ENCODE data around the gene CHN1.

CHN1 gene
- 0.46 to 1.4 reads per million in 2 donors for total RNA-seq

GRCh38 chr2:175004980-175005732, at the start of gene CHN1:
Gene CHN1 (minus strand): TSS chr2:175005381. CDS start chr2:175004912, 469 bp downstream.
- peak; percentile 40 for DNase-seq

- DNase-seq: no peak
Observed at GRCh38 chr2:175054340-175054739, 49.2 kb upstream of the CHN1 start.

- DNase-seq: no peak
Observed at GRCh38 chr2:175049661-175050060, 44.5 kb upstream of the CHN1 start.

- DNase-seq: no peak
Observed at GRCh38 chr2:175048275-175048674, 43.1 kb upstream of the CHN1 start.

GRCh38 chr2:175039490-175039889, 34.3 kb upstream of the CHN1 start:
- DNase-seq: no peak

GRCh38 chr2:175039031-175039430, 33.9 kb upstream of the CHN1 start:
- DNase-seq: no peak

GRCh38 chr2:175037941-175038340, 32.8 kb upstream of the CHN1 start:
- no peak for DNase-seq

- DNase-seq: no peak
Observed at GRCh38 chr2:175036582-175037018, 31.4 kb upstream of the CHN1 start.

GRCh38 chr2:175035806-175036205, 30.6 kb upstream of the CHN1 start:
- no peak for DNase-seq

- no peak for DNase-seq
Observed at GRCh38 chr2:175034716-175035115, 29.5 kb upstream of the CHN1 start.

GRCh38 chr2:175030380-175031271, 25.4 kb upstream of the CHN1 start:
- no peak for DNase-seq

- no peak for DNase-seq
Observed at GRCh38 chr2:175027755-175028154, 22.6 kb upstream of the CHN1 start.

- DNase-seq: no peak
Observed at GRCh38 chr2:175026385-175026784, 21.2 kb upstream of the CHN1 start.

- DNase-seq: no peak
Observed at GRCh38 chr2:175025946-175026345, 20.8 kb upstream of the CHN1 start.

- no peak for DNase-seq
Observed at GRCh38 chr2:175025233-175025632, 20.1 kb upstream of the CHN1 start.

- DNase-seq: no peak
Observed at GRCh38 chr2:175022923-175023322, 17.7 kb upstream of the CHN1 start.

GRCh38 chr2:175019566-175020327, 14.6 kb upstream of the CHN1 start:
- DNase-seq: no peak

GRCh38 chr2:175017618-175018414, 12.6 kb upstream of the CHN1 start:
- no peak for DNase-seq

- no peak for DNase-seq
Observed at GRCh38 chr2:175015340-175015739, 10.2 kb upstream of the CHN1 start.

- DNase-seq: no peak
Observed at GRCh38 chr2:175012516-175012915, 7.3 kb upstream of the CHN1 start.

GRCh38 chr2:175011505-175011904, 6.3 kb upstream of the CHN1 start:
- DNase-seq: no peak

- DNase-seq: no peak
Observed at GRCh38 chr2:175010848-175011254, 5.7 kb upstream of the CHN1 start.

Measured in activated gamma-delta T cell (primary cell).